OCI-LY7 (cell line): Measurements from ENCODE around the gene FAM229A. TPM values are rescaled to one million over a fixed set of nuclear protein-coding genes. Genes with fewer than 3 reads are reported as not detected.

Experiments
- BruUV-seq: library from RNA; stranded (reverse); fragments of 400-500 nt; replicated peaks from 2 replicates; lab custom pipeline; 2021; lab: Mats Ljungman, UMichigan
- CTCF ChIA-PET: fragments of 300-600 bp; sonication (Branson Sonifier 250); formaldehyde crosslinking; loops from one replicate; lab custom pipeline; 2022; ENCODE audit warnings: antibody characterized with exemption; ENCODE audit not compliant: unreplicated experiment; lab: Charles Lee
- POLR2A ChIA-PET: fragments of 300-600 bp; sonication (Branson Sonifier 250); formaldehyde crosslinking; loops from one replicate; lab custom pipeline; 2022; ENCODE audit warnings: antibody characterized with exemption; lab: Charles Lee
- DNase-seq: peaks from one replicate; pipeline ENCODE4 v3.0.0-alpha.2; 2015; ENCODE audit warnings: low spot score
- H2AFZ ChIP-seq: fragments of 200-600 bp; sonication (generic), shearing (Covaris generic); 2 replicates; pipeline ENCODE4 v1.6.1; 2014; ENCODE audit warnings: mild to moderate bottlenecking, antibody characterized with exemption, low read length, moderate library complexity
- H3K27ac ChIP-seq: fragments of 200-600 bp; sonication (generic); 2 replicates; pipeline ENCODE4 v1.5.1; 2014; ENCODE audit warnings: mixed run types, low read depth, mild to moderate bottlenecking, moderate library complexity, low read length, inconsistent platforms; ENCODE audit not compliant: poor library complexity, severe bottlenecking
- H3K36me3 ChIP-seq: fragments of 200-600 bp; sonication (generic); 2 replicates; pipeline ENCODE4 v1.6.1; 2014; ENCODE audit warnings: mild to moderate bottlenecking, antibody characterized with exemption, low read length, moderate library complexity, mixed read lengths; ENCODE audit not compliant: insufficient read depth
- H3K4me1 ChIP-seq: fragments of 200-600 bp; sonication (generic); 2 replicates; pipeline ENCODE4 v1.5.1; 2014; ENCODE audit warnings: mild to moderate bottlenecking, low read length; ENCODE audit not compliant: insufficient read depth, poor library complexity, severe bottlenecking
- H3K4me2 ChIP-seq: fragments of 200-600 bp; sonication (generic); 2 replicates; pipeline ENCODE4 v1.6.1; 2014; ENCODE audit warnings: mild to moderate bottlenecking, low read length
- H3K4me3 ChIP-seq: fragments of 200-600 bp; sonication (generic); 2 replicates; pipeline ENCODE4 v1.5.1; 2014; ENCODE audit warnings: mild to moderate bottlenecking, low read depth, low read length; ENCODE audit not compliant: poor library complexity, severe bottlenecking
- H3K79me2 ChIP-seq: fragments of 200-600 bp; sonication (generic); 2 replicates; pipeline ENCODE4 v1.6.1; 2016; ENCODE audit warnings: low read depth, mild to moderate bottlenecking, low read length, moderate library complexity, mixed read lengths; ENCODE audit not compliant: insufficient read depth
- H3K9me2 ChIP-seq: fragments of 200-600 bp; sonication (generic); 2 replicates; pipeline ENCODE4 v1.6.1; 2016; ENCODE audit warnings: mild to moderate bottlenecking, low read length, mixed read lengths; ENCODE audit not compliant: insufficient read depth
- H3K9me3 ChIP-seq: fragments of 200-600 bp; sonication (generic); 2 replicates; pipeline ENCODE4 v1.6.1; 2014; ENCODE audit warnings: mild to moderate bottlenecking, mixed run types, low read length, mixed read lengths
- H4K20me1 ChIP-seq: fragments of 200-600 bp; sonication (generic); 2 replicates; pipeline ENCODE4 v1.6.1; 2014; ENCODE audit warnings: mild to moderate bottlenecking, antibody characterized with exemption, low read length, moderate library complexity, mixed read lengths; ENCODE audit not compliant: insufficient read depth
- EZH2phosphoT487 ChIP-seq: fragments of 200-600 bp; sonication (generic); IDR thresholded peaks from 2 replicates; pipeline ENCODE4 v1.6.1; 2018; ENCODE audit warnings: low read depth, borderline replicate concordance, mild to moderate bottlenecking, mixed run types, antibody characterized with exemption, low read length, moderate library complexity, mixed read lengths
- intact Hi-C: fragments of 100-400 bp; cut with micrococcal nuclease; formaldehyde crosslinking; loops from one replicate; pipeline ENCODE4 v1.10.0; 2022; ENCODE audit not compliant: unreplicated experiment
- total RNA-seq, 2 experiments: library from RNA; depleted of rRNA in 1 of 2; stranded (reverse); fragments of >200 nt in 1 of 2; shearing (Covaris generic) in 1 of 2; gene quantifications; 2 replicates each; pipeline ENCODE4 v1.2.3, GENCODE V29; 2014 to 2022
- TF ChIP-seq, protein P1 (sequence below): fragments of 200-600 bp; sonication (generic); conservative IDR thresholded peaks from 2 replicates; pipeline ENCODE4 v1.5.1; 2014; ENCODE audit warnings: mild to moderate bottlenecking, antibody characterized with exemption, low read length, moderate library complexity, mixed read lengths

FAM229A gene
- total RNA-seq, 2 experiments from 2014 or later, result 3.2 to 16.5 TPM

DNA sequence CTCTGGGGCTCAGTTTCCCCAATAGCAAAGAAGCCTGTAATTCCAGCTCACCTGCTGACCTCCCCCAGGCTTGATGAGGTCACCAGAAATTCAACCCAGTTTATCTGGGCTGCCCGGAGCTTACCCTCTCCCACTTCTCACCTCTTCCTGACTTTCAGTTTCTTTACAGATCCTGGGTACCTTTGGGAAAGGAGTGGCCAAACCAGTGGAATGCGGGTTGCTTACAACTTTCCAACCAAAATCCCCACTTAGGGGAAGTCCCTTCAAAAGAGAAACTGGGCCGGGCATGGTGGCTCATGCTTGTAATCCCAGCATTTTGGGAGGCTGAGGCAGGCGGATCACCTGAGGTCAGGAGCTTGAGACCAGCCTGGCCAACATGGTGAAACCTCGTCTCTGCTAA, 20.3 kb downstream of the FAM229A start:
- intact Hi-C loops, result no loop called here
- DNase-seq, result no peak
- BruUV-seq, result no TSS peak
- no peaks in the 10 kb centered on the region for H3K9me2 ChIP-seq
- H4K20me1 ChIP-seq, result no peaks in the 10 kb centered on the region
- H3K27ac ChIP-seq, result no peak overlapping the region
- peaks cover 16% of the 10 kb centered on the region for H3K4me1 ChIP-seq
- ChIA-PET POLR2A (no interaction called here), CTCF (no interaction called here)
- H3K9me3 ChIP-seq, result no peaks in the 10 kb centered on the region
- no peak overlapping the region for H3K4me2 ChIP-seq
- H2AFZ ChIP-seq, result no peak overlapping the region
- no peaks in the 10 kb centered on the region for H3K36me3 ChIP-seq
- TF ChIP-seq EZH2phosphoT487, result no peak
- TF ChIP-seq, protein P1, sequence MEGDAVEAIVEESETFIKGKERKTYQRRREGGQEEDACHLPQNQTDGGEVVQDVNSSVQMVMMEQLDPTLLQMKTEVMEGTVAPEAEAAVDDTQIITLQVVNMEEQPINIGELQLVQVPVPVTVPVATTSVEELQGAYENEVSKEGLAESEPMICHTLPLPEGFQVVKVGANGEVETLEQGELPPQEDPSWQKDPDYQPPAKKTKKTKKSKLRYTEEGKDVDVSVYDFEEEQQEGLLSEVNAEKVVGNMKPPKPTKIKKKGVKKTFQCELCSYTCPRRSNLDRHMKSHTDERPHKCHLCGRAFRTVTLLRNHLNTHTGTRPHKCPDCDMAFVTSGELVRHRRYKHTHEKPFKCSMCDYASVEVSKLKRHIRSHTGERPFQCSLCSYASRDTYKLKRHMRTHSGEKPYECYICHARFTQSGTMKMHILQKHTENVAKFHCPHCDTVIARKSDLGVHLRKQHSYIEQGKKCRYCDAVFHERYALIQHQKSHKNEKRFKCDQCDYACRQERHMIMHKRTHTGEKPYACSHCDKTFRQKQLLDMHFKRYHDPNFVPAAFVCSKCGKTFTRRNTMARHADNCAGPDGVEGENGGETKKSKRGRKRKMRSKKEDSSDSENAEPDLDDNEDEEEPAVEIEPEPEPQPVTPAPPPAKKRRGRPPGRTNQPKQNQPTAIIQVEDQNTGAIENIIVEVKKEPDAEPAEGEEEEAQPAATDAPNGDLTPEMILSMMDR, result no peak
- H3K4me3 ChIP-seq, result no peak overlapping the region
- no peaks in the 10 kb centered on the region for H3K79me2 ChIP-seq

GRCh38 chr1:32341186-32341757, 21.0 kb downstream of the FAM229A start:
- no peaks in the 10 kb centered on the region for H3K79me2 ChIP-seq
- POLR2A ChIA-PET, result no interaction called here

More at GRCh38 chr1:32341186-32341757, 21.0 kb downstream of the FAM229A start:
- TF ChIP-seq, protein P1, result no peak
- no peak for TF ChIP-seq EZH2phosphoT487
- Histone ChIP-seq H2AFZ (no peak overlapping the region), H3K9me2 (no peaks in the 10 kb centered on the region), H3K4me2 (no peak overlapping the region), H4K20me1 (no peaks in the 10 kb centered on the region), H3K4me3 (no peak overlapping the region), H3K27ac (no peak overlapping the region), H3K4me1 (peaks cover 23% of the 10 kb centered on the region), H3K36me3 (no peaks in the 10 kb centered on the region), H3K9me3 (no peaks in the 10 kb centered on the region)
- intact Hi-C loops, result no loop called here
- no TSS peak for BruUV-seq
- CTCF ChIA-PET, result no interaction called here
- no peak for DNase-seq
